HG02642 (cell line): ENCODE results near the gene NELFA.

Experiments
- ATAC-seq: cut with Tn5 transposase; IDR thresholded peaks from one replicate; pipeline ENCODE4 v1.9.1; 2021; ENCODE audit warnings: mild to moderate bottlenecking; ENCODE audit not compliant: unreplicated experiment, poor library complexity

NELFA gene

DNA sequence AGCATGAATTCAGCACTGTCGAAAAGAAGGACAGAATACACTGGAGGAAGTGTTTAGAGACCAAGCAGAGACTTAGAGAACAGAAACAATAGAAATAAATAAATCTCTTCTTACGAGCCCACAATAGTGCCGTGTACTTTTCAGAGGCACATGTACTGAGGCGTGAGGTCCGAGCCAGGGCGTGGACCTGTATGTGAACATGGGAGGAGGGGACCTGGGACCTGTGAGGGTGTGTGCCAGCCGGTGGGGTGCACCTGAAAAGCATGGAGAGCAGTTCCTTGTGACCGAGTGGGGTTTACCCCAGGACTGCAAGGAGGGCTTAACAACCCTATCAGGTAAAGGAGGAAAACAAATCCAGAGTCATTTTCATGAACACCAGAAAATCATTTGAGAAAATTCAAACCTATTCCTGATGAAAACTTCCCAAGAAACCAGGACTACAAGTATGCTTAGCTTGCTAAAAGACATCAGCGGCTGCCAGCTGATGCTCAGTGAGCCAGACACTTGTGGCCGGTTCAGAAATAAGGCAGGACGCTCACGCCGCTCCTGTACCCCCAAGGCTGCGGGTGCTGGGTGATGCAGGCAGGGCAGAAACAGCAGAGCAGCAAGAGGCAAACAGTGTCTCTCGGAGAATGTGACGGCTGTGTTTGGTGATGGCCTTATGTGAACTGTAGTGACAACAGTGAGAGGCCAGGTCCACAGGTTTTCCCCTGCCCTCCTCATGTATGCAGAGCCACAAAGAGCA is 37.1 kb downstream of the NELFA start:
- no peak for ATAC-seq

DNA sequence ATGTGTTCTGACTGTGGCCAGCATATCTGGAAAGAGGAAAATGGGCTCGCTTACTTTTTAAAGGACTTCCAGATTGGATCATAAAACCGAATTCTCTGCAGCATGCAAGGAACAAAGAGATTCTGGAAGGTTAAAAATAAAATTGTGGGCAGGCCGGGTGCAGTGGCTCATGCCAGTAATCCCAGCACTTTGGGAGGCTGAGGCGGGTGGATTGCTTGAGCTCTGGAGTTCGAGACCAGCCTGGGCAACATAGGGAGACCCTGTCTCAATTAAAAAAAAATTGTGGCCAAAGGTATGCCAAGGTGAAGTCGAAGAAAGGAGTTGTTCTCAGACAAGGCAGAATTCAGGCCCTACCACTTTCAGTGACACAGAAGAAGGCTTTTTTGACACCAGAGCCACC is 37.8 kb downstream of the NELFA start:
- no peak for ATAC-seq

DNA sequence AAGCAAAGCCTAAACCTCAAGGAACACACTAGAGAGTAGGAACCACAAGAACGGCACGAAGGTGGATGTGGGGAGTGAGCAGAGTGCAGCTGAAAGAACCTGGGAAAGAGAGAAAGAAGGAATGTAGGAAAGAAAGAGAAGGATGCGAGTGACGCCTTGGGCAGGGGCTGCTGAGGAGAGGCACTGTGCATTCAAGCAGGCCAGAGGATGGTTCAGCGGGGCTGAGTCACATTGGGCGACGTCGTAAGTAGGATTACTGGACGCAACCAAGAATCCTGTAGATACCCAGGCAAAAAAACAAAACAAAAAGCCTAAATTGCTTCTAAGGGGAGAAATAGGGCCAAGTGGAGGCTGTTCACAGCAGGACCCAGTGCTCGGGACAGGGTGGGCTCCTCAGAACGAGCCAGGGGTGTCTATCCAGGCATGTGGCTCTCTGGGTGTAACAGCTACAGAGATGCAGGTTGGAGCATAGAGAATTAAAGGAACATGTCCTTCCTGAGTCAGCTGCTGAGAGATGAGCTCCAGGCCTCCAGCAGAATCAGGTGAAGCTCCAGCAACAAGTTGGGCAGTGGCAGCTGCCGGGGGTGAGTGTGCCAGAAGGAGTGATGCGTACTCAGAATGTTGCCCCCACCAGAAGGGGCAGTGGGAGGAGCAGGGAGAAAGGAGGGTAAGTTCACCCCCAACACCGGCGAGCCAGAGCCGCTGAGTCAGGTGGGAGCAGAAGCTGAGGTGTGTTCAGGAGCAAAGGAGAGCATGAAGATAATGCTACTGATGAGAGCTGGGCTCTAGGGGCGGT is 38.6 kb downstream of the NELFA start:
- ATAC-seq, result no peak

GRCh38 chr4:1968686-1969295 is 40.0 kb downstream of the NELFA start:
- ATAC-seq, result no peak

DNA sequence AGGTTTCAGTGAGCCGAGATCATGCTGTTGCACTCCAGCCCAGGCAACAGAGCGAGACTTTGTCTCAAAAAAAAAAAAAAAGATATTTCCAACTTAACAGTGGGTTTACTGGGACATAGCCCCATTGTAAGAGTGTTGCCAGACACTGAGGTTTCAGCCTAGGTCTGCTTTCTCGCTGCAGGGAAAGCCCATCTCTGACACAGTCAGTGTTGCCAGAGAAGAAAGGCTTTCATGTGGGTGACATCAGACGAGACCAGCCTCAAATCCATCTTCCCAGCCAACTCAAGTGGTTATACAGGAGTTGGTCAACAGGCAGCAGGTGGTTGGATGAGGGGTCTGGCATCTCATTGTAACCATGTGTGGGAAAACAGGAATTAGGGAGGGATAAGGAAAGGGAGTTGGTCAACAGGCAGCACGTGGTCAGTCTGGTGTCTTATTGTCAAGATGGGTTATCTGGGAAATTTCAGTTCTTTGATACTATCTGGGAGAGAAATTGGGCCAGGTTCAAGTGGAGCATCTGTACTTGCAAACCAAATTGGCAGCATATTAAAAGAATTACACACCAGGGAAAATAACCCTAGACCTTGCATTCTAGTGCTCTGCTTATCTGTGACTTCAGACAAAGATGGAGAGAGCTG is 41.1 kb downstream of the NELFA start:
- ATAC-seq, result no peak

DNA sequence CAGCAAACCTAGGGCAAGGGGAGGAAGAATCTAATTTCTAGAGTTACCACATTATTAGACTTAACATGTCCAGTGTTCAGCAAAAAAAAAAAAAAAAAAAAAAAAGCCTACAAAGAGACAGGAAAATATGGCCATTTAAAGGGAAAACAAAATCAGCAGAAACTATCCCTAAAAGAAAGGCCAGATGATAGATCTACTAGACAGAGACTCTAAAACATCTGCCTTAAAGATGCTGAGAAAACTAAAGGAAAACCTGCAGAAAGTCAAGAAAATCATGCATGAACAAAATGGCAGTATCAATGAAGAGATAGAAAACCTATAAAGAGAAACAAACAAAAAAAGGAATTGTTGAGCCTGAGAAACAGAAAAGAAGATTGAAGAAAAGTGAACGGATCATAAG is 43.8 kb downstream of the NELFA start:
- ATAC-seq, result no peak

GRCh38 chr4:1964443-1964842 is 44.3 kb downstream of the NELFA start:
- no peak for ATAC-seq

GRCh38 chr4:1962980-1963379 is 45.8 kb downstream of the NELFA start:
- ATAC-seq, result no peak

- ATAC-seq, result no peak
Measured at GRCh38 chr4:1961563-1961962, 47.2 kb downstream of the NELFA start.

DNA sequence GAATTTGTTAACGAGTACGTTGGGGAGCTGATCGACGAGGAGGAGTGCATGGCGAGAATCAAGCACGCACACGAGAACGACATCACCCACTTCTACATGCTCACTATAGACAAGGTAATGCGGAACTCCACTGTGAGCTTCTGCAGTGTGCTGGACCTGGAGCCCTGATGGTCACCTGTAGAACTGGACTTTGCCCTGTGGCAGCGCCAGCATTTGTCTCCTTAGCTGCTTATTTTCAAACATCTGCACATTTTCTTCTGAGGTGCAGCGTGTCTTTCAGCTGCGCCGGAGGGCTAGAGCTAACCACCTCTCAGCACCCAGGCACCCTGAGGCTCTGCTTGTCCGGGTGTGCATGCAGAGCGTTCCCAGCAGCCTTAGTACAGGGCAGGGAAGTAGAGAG is 47.7 kb downstream of the NELFA start:
- ATAC-seq, result no peak

- ATAC-seq, result no peak
Measured at GRCh38 chr4:1960170-1960825, 48.5 kb downstream of the NELFA start.

DNA sequence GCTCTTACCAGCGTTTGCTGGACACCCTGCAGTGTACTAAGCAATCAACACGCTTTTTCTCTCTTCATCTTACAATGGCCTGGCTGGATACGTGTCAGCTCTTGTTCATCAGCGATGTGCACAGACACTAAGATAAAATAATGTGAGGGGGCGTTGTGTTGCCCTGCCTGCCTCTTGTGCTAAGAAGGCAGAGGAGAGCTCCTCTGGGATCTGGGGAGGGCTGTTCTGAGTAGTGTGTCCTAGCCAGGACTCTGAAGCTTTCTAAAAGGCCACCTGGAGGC is 49.7 kb downstream of the NELFA start:
- ATAC-seq, result no peak

DNA sequence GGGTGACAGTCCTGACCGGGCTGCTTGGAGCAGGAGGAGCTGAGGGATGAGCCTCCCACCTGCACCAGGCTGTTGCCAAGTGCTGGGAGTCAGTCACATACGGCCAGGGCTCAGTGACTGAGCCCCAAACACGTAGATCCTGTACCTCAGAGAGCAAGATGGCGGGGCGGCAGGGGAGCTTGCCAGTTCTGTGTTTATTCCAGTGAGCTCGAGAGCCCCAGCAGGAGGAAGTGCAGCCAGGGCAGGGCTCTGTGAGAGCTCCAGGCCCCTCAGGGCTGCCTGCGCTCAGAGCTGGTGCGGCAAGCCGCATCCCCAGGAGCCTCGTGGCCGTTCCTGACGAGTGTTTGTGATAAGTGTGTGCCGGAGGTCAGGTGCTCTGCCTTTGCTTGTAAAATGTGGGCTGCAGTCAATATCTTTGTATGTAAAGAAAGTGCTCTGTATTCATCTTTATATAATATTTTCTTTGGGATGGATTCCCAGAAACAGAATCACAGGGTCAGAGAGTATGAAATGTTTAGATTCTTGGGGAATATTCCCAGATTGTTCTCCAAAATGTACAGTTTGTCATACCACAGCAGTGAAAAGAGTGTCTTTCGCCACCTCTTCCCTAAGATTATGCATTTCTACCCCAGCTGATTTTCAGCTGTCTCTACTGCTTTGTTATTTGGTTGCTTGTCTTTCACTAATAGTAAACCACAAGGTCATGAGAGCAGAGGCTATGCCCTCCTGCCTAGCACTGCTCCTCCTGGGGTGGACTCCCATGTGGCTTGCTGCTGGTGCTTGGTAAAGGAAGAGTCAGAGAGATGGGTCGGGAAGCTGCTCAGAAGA is 50.3 kb downstream of the NELFA start:
- ATAC-seq, result no peak

DNA sequence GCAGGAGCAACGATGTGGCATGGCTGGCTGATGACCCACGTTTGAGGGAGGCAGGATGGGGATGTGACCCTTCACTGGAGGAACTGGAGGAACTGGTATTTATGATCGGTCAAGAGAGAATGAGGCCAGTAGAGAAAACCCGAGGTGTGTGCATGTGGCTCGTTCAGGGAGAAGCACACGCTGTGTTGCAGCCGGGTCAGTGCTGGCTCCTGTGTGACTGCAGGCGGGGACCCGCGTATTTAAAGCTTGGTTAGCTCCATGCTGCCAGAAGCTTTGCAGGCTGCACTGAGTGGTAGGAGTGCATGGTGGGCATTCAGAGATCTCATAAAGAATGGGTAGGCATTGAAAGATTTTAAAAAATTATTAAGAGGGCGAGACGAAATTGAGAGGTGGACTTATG is 52.1 kb downstream of the NELFA start:
- ATAC-seq, result no peak

GRCh38 chr4:1953335-1953734 is 55.4 kb downstream of the NELFA start:
- no peak for ATAC-seq

- ATAC-seq, result no peak
Measured at GRCh38 chr4:1952719-1953118, 56.1 kb downstream of the NELFA start.

DNA sequence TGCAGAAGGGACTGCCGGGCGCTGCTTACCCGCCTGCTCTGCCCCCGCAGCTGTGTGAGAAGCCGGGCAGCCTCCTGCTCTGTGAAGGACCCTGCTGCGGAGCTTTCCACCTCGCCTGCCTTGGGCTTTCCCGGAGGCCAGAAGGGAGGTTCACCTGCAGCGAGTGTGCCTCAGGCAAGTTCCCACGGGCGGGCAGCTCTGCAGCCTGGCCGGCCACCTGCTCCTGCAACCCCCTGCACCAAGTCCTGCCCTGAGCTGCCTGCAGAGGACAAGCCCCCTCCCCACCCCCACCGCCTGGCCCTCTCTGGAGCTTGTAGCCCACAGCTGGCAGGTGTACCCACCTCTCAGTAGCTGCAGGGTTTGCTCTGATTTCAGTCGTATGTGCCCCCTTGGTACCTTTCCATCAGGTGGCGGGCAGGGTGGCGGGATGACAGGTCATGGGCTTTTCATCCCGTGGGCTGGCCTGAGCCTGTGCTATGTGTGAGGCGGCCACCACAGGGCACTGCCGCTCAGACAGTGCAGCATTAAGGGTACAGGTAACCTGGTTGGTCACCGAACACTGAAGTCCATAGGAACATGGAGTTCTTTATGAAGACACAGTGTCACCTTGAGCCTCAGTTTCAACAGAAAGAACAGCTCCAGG is 56.6 kb downstream of the NELFA start:
- ATAC-seq, result no peak

DNA sequence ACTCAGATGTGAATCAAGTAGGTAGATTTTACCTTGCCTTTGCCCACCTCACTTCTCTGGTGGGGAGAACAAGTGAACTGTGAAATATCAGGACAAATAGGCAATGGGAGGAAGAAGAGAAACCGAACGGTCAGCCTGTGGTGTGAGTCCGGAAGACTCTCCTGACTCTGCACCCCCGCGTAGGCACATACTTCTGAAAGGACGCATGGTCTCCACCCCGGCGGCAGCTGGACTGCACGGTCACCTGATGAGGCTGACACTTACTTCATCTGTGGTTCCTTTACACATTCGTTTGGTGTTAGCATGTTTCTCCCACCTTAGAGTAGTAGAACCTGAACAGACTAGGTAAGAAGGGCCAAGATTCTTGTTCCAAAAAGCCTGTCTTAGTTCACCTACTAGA is 58.4 kb downstream of the NELFA start:
- ATAC-seq, result no peak

GRCh38 chr4:1948892-1949436 is 59.8 kb downstream of the NELFA start:
- ATAC-seq, result no peak
